CD14-positive monocyte (primary cell): ENCODE results near the gene NACAD. TPM values are rescaled to one million over a fixed set of nuclear protein-coding genes. Genes with fewer than 3 reads are reported as not detected.

ENCODE experiments used
- DNase-seq, 3 donors: peaks; one replicate each; pipeline ENCODE4 v3.0.0-alpha.2; 2011 to 2022
- H2AFZ ChIP-seq: 2 replicates; pipeline ENCODE4 v1.6.0; 2012; ENCODE audit warnings: mild to moderate bottlenecking, low read depth, low read length, inconsistent platforms; ENCODE audit not compliant: insufficient read depth, poor library complexity, severe bottlenecking
- H3K27ac ChIP-seq, 2 donors: 1 replicate in 1 of 2; 2 replicates in 1 of 2; pipeline ENCODE4 v1.5.1; 2012 to 2013; ENCODE audit warnings: low read length in 2 of 2, control low read depth in 1 of 2, inconsistent platforms in 1 of 2, low read depth in 1 of 2, mild to moderate bottlenecking in 1 of 2
- H3K27me3 ChIP-seq, 2 donors: one replicate each; pipeline versions ENCODE4 v1.6.0 to v1.6.1; 2011 to 2013; ENCODE audit warnings: low read length in 2 of 2; ENCODE audit not compliant: control insufficient read depth in 2 of 2, insufficient read depth in 2 of 2
- H3K36me3 ChIP-seq, 2 donors: replicated peaks in 1 of 2; 1 replicate in 1 of 2; 2 replicates in 1 of 2; pipeline versions ENCODE4 v1.5.1 to v1.6.1; 2012 to 2013; ENCODE audit warnings: low read length in 2 of 2, control low read depth in 1 of 2, inconsistent platforms in 1 of 2, mild to moderate bottlenecking in 1 of 2; ENCODE audit not compliant: insufficient read depth in 2 of 2, control insufficient read depth in 1 of 2
- H3K4me1 ChIP-seq, 2 donors: 1 replicate in 1 of 2; 2 replicates in 1 of 2; pipeline versions ENCODE4 v1.5.1 to v1.6.1; 2012 to 2013; ENCODE audit warnings: low read length in 2 of 2, control low read depth in 1 of 2, inconsistent platforms in 1 of 2, mild to moderate bottlenecking in 1 of 2, moderate library complexity in 1 of 2; ENCODE audit not compliant: insufficient read depth in 2 of 2, control insufficient read depth in 1 of 2
- H3K4me2 ChIP-seq: replicated peaks from 2 replicates; pipeline ENCODE3; 2012; ENCODE audit warnings: low read length, moderate library complexity, mild to moderate bottlenecking; ENCODE audit not compliant: poor library complexity, severe bottlenecking; ENCODE audit errors: extremely low read depth
- H3K4me3 ChIP-seq, 3 experiments: fragments of 200-600 bp in 1 of 3; sonication (generic) in 1 of 3; replicated peaks in 1 of 3; 1 replicate in 2 of 3; 2 replicates in 1 of 3; pipeline ENCODE4 v1.5.1; 2011 to 2013; ENCODE audit warnings: low read length in 3 of 3, mild to moderate bottlenecking in 3 of 3, control low read depth in 2 of 3, low read depth in 2 of 3, inconsistent platforms in 1 of 3, moderate library complexity in 1 of 3
- H3K79me2 ChIP-seq: 2 replicates; pipeline ENCODE4 v1.6.0; 2012; ENCODE audit warnings: mild to moderate bottlenecking, control low read depth, inconsistent platforms, low read length, moderate library complexity; ENCODE audit not compliant: insufficient read depth
- H3K9ac ChIP-seq: 2 replicates; pipeline ENCODE4 v1.6.0; 2017; ENCODE audit warnings: low read length, mild to moderate bottlenecking; ENCODE audit not compliant: insufficient read depth, poor library complexity, severe bottlenecking
- H3K9me3 ChIP-seq, 2 donors: replicated peaks in 1 of 2; 1 replicate in 1 of 2; 2 replicates in 1 of 2; pipeline versions ENCODE4 v1.5.1 to v1.6.1; 2012 to 2013; ENCODE audit warnings: low read length in 2 of 2, control low read depth in 1 of 2; ENCODE audit not compliant: control insufficient read depth in 1 of 2, insufficient read depth in 1 of 2
- H4K20me1 ChIP-seq: 2 replicates; pipeline ENCODE4 v1.6.0; 2012; ENCODE audit warnings: mild to moderate bottlenecking, low read length, control low read depth, moderate library complexity; ENCODE audit not compliant: insufficient read depth
- H3K27ac Mint-ChIP-seq, 7 donors: one replicate each; pipeline ENCODE4 v1.8.0; 2020; ENCODE audit warnings: mild to moderate bottlenecking in 7 of 7, mixed read lengths in 7 of 7, moderate library complexity in 6 of 7, inconsistent platforms in 2 of 7
- H3K27me3 Mint-ChIP-seq, 3 donors: one replicate each; pipeline ENCODE4 v1.8.0; 2021 to 2022; ENCODE audit warnings: low read depth in 3 of 3, mild to moderate bottlenecking in 3 of 3, mixed read lengths in 3 of 3, moderate library complexity in 3 of 3, inconsistent platforms in 1 of 3
- H3K36me3 Mint-ChIP-seq, 2 donors: one replicate each; pipeline ENCODE4 v1.8.0; 2020; ENCODE audit warnings: mixed read lengths in 2 of 2, inconsistent platforms in 1 of 2, mild to moderate bottlenecking in 1 of 2
- H3K4me1 Mint-ChIP-seq: one replicate; pipeline ENCODE4 v1.8.0; 2020; ENCODE audit warnings: mild to moderate bottlenecking, mixed read lengths
- H3K4me3 Mint-ChIP-seq, 2 donors: one replicate each; pipeline ENCODE4 v1.8.0; 2020; ENCODE audit warnings: mild to moderate bottlenecking in 2 of 2, mixed read lengths in 2 of 2, moderate library complexity in 1 of 2
- H3K9me3 Mint-ChIP-seq, 7 donors: one replicate each; pipeline ENCODE4 v1.8.0; 2020 to 2022; ENCODE audit warnings: mixed read lengths in 7 of 7, mild to moderate bottlenecking in 6 of 7, moderate library complexity in 6 of 7, inconsistent platforms in 2 of 7
- CTCF ChIP-seq: fragments of 200-600 bp; IDR thresholded peaks from one replicate; pipeline ENCODE4 v1.8.0; 2022; ENCODE audit warnings: antibody characterized with exemption, mild to moderate bottlenecking
- WGBS: methylation state at CpG from one replicate; pipeline ENCODE4 v1.1.5; 2013; ENCODE audit warnings: missing lambda C conversion rate; ENCODE audit not compliant: insufficient coverage; 5-methylcytosine and 5-hydroxymethylcytosine counted together
- intact Hi-C, 2 donors: fragments of 100-400 bp; cut with micrococcal nuclease; formaldehyde crosslinking; loops; one replicate each; pipeline versions ENCODE4 v1.15.0 to v1.15.1; 2023
- polyA plus RNA-seq, 3 donors: library from polyadenylated mRNA; depleted of rRNA in 1 of 3; unstranded in 2 of 3; stranded (reverse) in 1 of 3; fragments of 300-500 nt in 2 of 3; fragments of >200 nt in 1 of 3; fragmentation: Illumina TruSeq in 2 of 3; gene quantifications; 1 replicate in 2 of 3; 2 replicates in 1 of 3; pipeline ENCODE4 v1.2.3, GENCODE V29; 2012 to 2021

Gene NACAD
- polyA plus RNA-seq, 3 donors, result 0.04 TPM; not detected in 2

GRCh38 chr7:45106820-45107219, 18.1 kb upstream of the NACAD start:
- H3K9ac ChIP-seq, result no peak overlapping the region
- no peaks in the 10 kb centered on the region for H3K9me3 ChIP-seq
- H3K27ac ChIP-seq, result peak overlapping the region in 1 of 2 donors; percentile 55
- DNase-seq, result no peak
- Mint-ChIP-seq H3K4me3 (no peak overlapping the region), H3K36me3 (peaks cover 70 to 76% of the 10 kb centered on the region in 2 donors), H3K27me3 (peaks cover 0 to 5% (median 2%) of the 10 kb centered on the region in 3 donors), H3K27ac (no peak overlapping the region), H3K9me3 (peaks cover 0 to 2% (median 0%) of the 10 kb centered on the region in 7 donors), H3K4me1 (peaks cover 31% of the 10 kb centered on the region)
- no peaks in the 10 kb centered on the region for H3K27me3 ChIP-seq
- H3K36me3 ChIP-seq, result peaks cover 73 to 76% of the 10 kb centered on the region in 2 donors
- H3K4me2 ChIP-seq, result no peak overlapping the region
- intact Hi-C loops, result no loop called here
- peaks cover 18 to 36% of the 10 kb centered on the region in 2 donors for H3K4me1 ChIP-seq
- no peak overlapping the region for H3K4me3 ChIP-seq
- H3K79me2 ChIP-seq, result peaks cover 69% of the 10 kb centered on the region
- peaks cover 68% of the 10 kb centered on the region for H4K20me1 ChIP-seq
- H2AFZ ChIP-seq, result no peak overlapping the region
- TF ChIP-seq CTCF, result no peak
- 83% methylated on average over 7 of the region's 8 CpGs for WGBS

- Mint-ChIP-seq H3K27ac (peak overlapping the region in 1 of 7 donors; percentile 35), H3K4me3 (no peak overlapping the region), H3K4me1 (peaks cover 23% of the 10 kb centered on the region), H3K9me3 (no peaks in the 10 kb centered on the region), H3K36me3 (peaks cover 80 to 88% of the 10 kb centered on the region in 2 donors), H3K27me3 (no peaks in the 10 kb centered on the region)
- Histone ChIP-seq H3K36me3 (peaks cover 84 to 88% of the 10 kb centered on the region in 2 donors), H3K4me1 (peaks cover 13 to 27% of the 10 kb centered on the region in 2 donors), H3K4me3 (no peak overlapping the region), H3K27me3 (no peaks in the 10 kb centered on the region), H3K9me3 (no peaks in the 10 kb centered on the region), H3K9ac (no peak overlapping the region), H3K79me2 (peaks cover 63% of the 10 kb centered on the region), H3K4me2 (no peak overlapping the region), H4K20me1 (peaks cover 72% of the 10 kb centered on the region), H2AFZ (no peak overlapping the region), H3K27ac (peak overlapping the region in 1 of 2 donors; percentile 55)
- WGBS, result 96% methylated on average over 8 of the region's 8 CpGs
- DNase-seq, result no peak
- intact Hi-C loops, result no loop called here
- TF ChIP-seq CTCF, result no peak
Observed at GRCh38 chr7:45105588-45106188, 16.9 kb upstream of the NACAD start.
